HepG2 (cell line): ENCODE data around the gene NPSR1.

Experiments
- ARNTL ChIP-seq: sonication (generic); formaldehyde crosslinking; IDR thresholded peaks from 2 replicates; pipeline ENCODE4 v1.4.0; 2020; ENCODE audit warnings: mild to moderate bottlenecking, missing genetic modification reagents
- BRCA1 ChIP-seq: sonication (generic); formaldehyde crosslinking; IDR thresholded peaks from 2 replicates; pipeline ENCODE4 v1.4.0; 2020; ENCODE audit warnings: missing genetic modification reagents
- CTCF ChIP-seq: sonication (generic); formaldehyde crosslinking; IDR thresholded peaks from 2 replicates; pipeline ENCODE4 v1.5.0; 2020; ENCODE audit warnings: mild to moderate bottlenecking, missing genetic modification reagents, moderate library complexity
- E2F5 ChIP-seq: sonication (generic); formaldehyde crosslinking; conservative IDR thresholded peaks from 2 replicates; pipeline ENCODE4 v1.4.0; 2020; ENCODE audit warnings: missing genetic modification reagents
- HNRNPH1 ChIP-seq: fragments of 200-400 bp; formaldehyde crosslinking; optimal IDR thresholded peaks from 2 replicates; pipeline ENCODE3; 2017; ENCODE audit warnings: mild to moderate bottlenecking, low read depth, low read length
- KDM5A ChIP-seq: fragments of 200-600 bp; sonication (generic); IDR thresholded peaks from 2 replicates; pipeline ENCODE4 v1.7.0; 2018; ENCODE audit warnings: antibody characterized with exemption, mild to moderate bottlenecking, low read length, borderline replicate concordance
- MAFG ChIP-seq: sonication (generic); formaldehyde crosslinking; IDR thresholded peaks from 2 replicates; pipeline ENCODE4 v1.5.1; 2020; ENCODE audit warnings: mild to moderate bottlenecking, missing genetic modification reagents
- NFE2L2 ChIP-seq: fragments of 150-350 bp; IDR thresholded peaks from 2 replicates; pipeline ENCODE4 v1.6.1; 2014; ENCODE audit warnings: low read length
- POLR2A ChIP-seq, 2 experiments: IDR thresholded peaks; 2 replicates each; pipeline ENCODE4 v1.6.1; 2011; ENCODE audit warnings: low read depth in 2 of 2, low read length in 2 of 2, mild to moderate bottlenecking in 1 of 2, moderate library complexity in 1 of 2; ENCODE audit not compliant: insufficient read depth in 1 of 2
- RAD21 ChIP-seq: fragments of 450-650 bp; formaldehyde crosslinking; IDR thresholded peaks from 2 replicates; pipeline ENCODE4 v1.5.0; 2020; ENCODE audit warnings: mild to moderate bottlenecking
- SNRNP70 ChIP-seq: fragments of 200-400 bp; formaldehyde crosslinking; IDR thresholded peaks from 2 replicates; pipeline ENCODE4 v1.6.1; 2017; ENCODE audit warnings: mild to moderate bottlenecking, low read depth, low read length, moderate library complexity
- ZNF354B ChIP-seq: sonication (generic); formaldehyde crosslinking; IDR thresholded peaks from 2 replicates; pipeline ENCODE4 v1.8.0; 2022; ENCODE audit warnings: mild to moderate bottlenecking, missing genetic modification reagents
- ZNF776 ChIP-seq: sonication (generic); formaldehyde crosslinking; IDR thresholded peaks from 2 replicates; pipeline ENCODE4 v1.4.0; 2020; ENCODE audit warnings: mild to moderate bottlenecking, missing genetic modification reagents

- no peak for TF ChIP-seq ZNF776
- TF ChIP-seq RAD21 (CRISPR knock-in tag) = no peak
- TF ChIP-seq KDM5A = no peak
- no peak for TF ChIP-seq SNRNP70
- no peak for TF ChIP-seq NFE2L2
- no peak for TF ChIP-seq HNRNPH1
- no peak for TF ChIP-seq BRCA1
- no peak for TF ChIP-seq ARNTL
- TF ChIP-seq CTCF (CRISPR knock-in tag) = no peak
- TF ChIP-seq MAFG (CRISPR knock-in tag) = no peak
- TF ChIP-seq POLR2A (IDR thresholded peaks at IDR 0.05; ENCODE audit: insufficient read depth in 1 of 2, low read depth in 2 of 2, low read length in 2 of 2) = no peak
- no peak for TF ChIP-seq ZNF354B (CRISPR knock-in tag)
- no peak for TF ChIP-seq E2F5 (CRISPR knock-in tag)
Measured at GRCh38 chr7:34840176-34840785, 182.3 kb downstream of the NPSR1 start.
